Upper lobe of left lung (tissue), 4 donors: ENCODE measurements around the gene CAPZB.

Experiments
- POLR2A ChIP-seq, 4 donors: fragments of 450-650 bp; IDR thresholded peaks; one replicate each; pipeline ENCODE4 v1.5.1; 2016 to 2017; ENCODE audit warnings: antibody characterized with exemption in 4 of 4, mild to moderate bottlenecking in 2 of 4
- POLR2AphosphoS5 ChIP-seq, 2 donors: sonication (generic); formaldehyde crosslinking; IDR thresholded peaks; one replicate each; pipeline ENCODE4 v1.5.1; 2017; ENCODE audit warnings: antibody characterized with exemption in 2 of 2
- TF ChIP-seq, protein P1 (sequence below), 6 experiments: fragments of 450-650 bp in 4 of 6; fragments of 200-600 bp in 2 of 6; sonication (generic) in 2 of 6; IDR thresholded peaks; one replicate each; pipeline ENCODE4 v1.5.1; 2016 to 2019; ENCODE audit warnings: antibody characterized with exemption in 6 of 6

DNA sequence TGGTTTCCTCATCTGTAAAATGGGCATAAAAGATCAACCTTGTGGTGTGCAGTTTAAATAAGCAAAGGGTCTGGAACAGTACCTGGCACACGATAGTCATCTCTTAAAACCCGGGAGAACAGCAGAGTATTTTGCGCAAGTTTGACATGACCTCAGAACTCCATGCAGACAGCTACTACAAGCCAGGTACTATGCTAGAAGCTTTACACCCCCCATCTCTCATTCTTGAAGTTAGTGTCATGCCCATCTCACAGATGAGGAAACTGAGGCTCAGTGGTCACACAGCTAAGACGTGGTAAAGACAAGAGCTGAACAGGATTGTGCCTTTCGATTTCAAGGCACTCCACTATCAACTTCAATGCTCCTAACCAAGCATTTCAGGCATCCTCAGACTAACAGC lies 78.7 kb downstream of the CAPZB start:
- TF ChIP-seq POLR2A (IDR thresholded peaks at IDR 0.05) = no peak
- no peak for TF ChIP-seq POLR2AphosphoS5 (IDR thresholded peaks at IDR 0.05)
- TF ChIP-seq, protein P1, sequence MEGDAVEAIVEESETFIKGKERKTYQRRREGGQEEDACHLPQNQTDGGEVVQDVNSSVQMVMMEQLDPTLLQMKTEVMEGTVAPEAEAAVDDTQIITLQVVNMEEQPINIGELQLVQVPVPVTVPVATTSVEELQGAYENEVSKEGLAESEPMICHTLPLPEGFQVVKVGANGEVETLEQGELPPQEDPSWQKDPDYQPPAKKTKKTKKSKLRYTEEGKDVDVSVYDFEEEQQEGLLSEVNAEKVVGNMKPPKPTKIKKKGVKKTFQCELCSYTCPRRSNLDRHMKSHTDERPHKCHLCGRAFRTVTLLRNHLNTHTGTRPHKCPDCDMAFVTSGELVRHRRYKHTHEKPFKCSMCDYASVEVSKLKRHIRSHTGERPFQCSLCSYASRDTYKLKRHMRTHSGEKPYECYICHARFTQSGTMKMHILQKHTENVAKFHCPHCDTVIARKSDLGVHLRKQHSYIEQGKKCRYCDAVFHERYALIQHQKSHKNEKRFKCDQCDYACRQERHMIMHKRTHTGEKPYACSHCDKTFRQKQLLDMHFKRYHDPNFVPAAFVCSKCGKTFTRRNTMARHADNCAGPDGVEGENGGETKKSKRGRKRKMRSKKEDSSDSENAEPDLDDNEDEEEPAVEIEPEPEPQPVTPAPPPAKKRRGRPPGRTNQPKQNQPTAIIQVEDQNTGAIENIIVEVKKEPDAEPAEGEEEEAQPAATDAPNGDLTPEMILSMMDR (IDR thresholded peaks at IDR 0.05) = no peak
